GM21576 (cell line): ENCODE measurements around the gene PTPRJ.

Experiments used
- ATAC-seq: cut with Tn5 transposase; IDR thresholded peaks from one replicate; pipeline ENCODE4 v1.9.1; 2021; ENCODE audit warnings: mild to moderate bottlenecking, moderate library complexity; ENCODE audit not compliant: unreplicated experiment

PTPRJ gene

GRCh38 chr11:48056325-48057183 is 76.2 kb downstream of the PTPRJ start:
- no peak for ATAC-seq

GRCh38 chr11:48058064-48058463 is 77.7 kb downstream of the PTPRJ start:
- no peak for ATAC-seq

GRCh38 chr11:48058788-48059187 is 78.4 kb downstream of the PTPRJ start:
- ATAC-seq, result no peak

- no peak for ATAC-seq
These were observed 82.3 kb downstream of the PTPRJ start for GRCh38 chr11:48062649-48063048.

GRCh38 chr11:48063424-48063978 is 83.1 kb downstream of the PTPRJ start:
- ATAC-seq, result no peak

GRCh38 chr11:48064306-48064705 is 83.9 kb downstream of the PTPRJ start:
- no peak for ATAC-seq

- no peak for ATAC-seq
These were observed 86.8 kb downstream of the PTPRJ start for GRCh38 chr11:48066881-48067800.

- no peak for ATAC-seq
These were observed 92.9 kb downstream of the PTPRJ start for GRCh38 chr11:48073031-48073861.

- ATAC-seq, result no peak
These were observed 94.2 kb downstream of the PTPRJ start for GRCh38 chr11:48074425-48075181.

- ATAC-seq, result no peak
These were observed 95.3 kb downstream of the PTPRJ start for GRCh38 chr11:48075637-48076036.

- ATAC-seq, result no peak
These were observed 96.9 kb downstream of the PTPRJ start for GRCh38 chr11:48077251-48077650.

- no peak for ATAC-seq
These were observed 98.3 kb downstream of the PTPRJ start for GRCh38 chr11:48078689-48079088.

GRCh38 chr11:48079596-48079995 is 99.2 kb downstream of the PTPRJ start:
- no peak for ATAC-seq

GRCh38 chr11:48080301-48080861 is 100.0 kb downstream of the PTPRJ start:
- no peak for ATAC-seq

GRCh38 chr11:48081151-48082010 is 101.0 kb downstream of the PTPRJ start:
- ATAC-seq, result no peak

- no peak for ATAC-seq
These were observed 102.4 kb downstream of the PTPRJ start for GRCh38 chr11:48082771-48083170.

- no peak for ATAC-seq
These were observed 103.1 kb downstream of the PTPRJ start for GRCh38 chr11:48083421-48083820.

GRCh38 chr11:48085688-48086087 is 105.3 kb downstream of the PTPRJ start:
- no peak for ATAC-seq

- ATAC-seq, result no peak
These were observed 107.1 kb downstream of the PTPRJ start for GRCh38 chr11:48087422-48087821.
